ENCODE results near the gene CCHCR1. TPM values are rescaled to one million over a fixed set of nuclear protein-coding genes. Genes with fewer than 3 reads are reported as not detected.

The CCHCR1 gene
- polyA plus RNA-seq, 5 donors: 31.0 to 37.9 (median 31.8) TPM

GRCh38 chr6:31113861-31114540, 43.6 kb downstream of the CCHCR1 start:
- DNase-seq: no peak

- no peak for DNase-seq
Measured at GRCh38 chr6:31112478-31112877, 45.1 kb downstream of the CCHCR1 start, which contains the start of gene C6orf15. Gene C6orf15, minus strand, starts transcription at chr6:31112575. Its CDS starts 20 bp downstream, at chr6:31112555.

GRCh38 chr6:31111712-31112111, 45.9 kb downstream of the CCHCR1 start:
- no peak for DNase-seq

- no peak for DNase-seq
Measured at GRCh38 chr6:31110825-31111582, 46.6 kb downstream of the CCHCR1 start.

GRCh38 chr6:31107052-31107451, 50.5 kb downstream of the CCHCR1 start:
- no peak for DNase-seq

GRCh38 chr6:31103136-31103535, 54.5 kb downstream of the CCHCR1 start:
- DNase-seq: no peak

GRCh38 chr6:31098449-31098938, 59.1 kb downstream of the CCHCR1 start:
- DNase-seq: no peak

- no peak for DNase-seq
Measured at GRCh38 chr6:31096656-31097055, 60.9 kb downstream of the CCHCR1 start.

GRCh38 chr6:31096215-31096614, 61.4 kb downstream of the CCHCR1 start:
- no peak for DNase-seq

- no peak for DNase-seq
Measured at GRCh38 chr6:31094389-31094881, 63.2 kb downstream of the CCHCR1 start.

- no peak for DNase-seq
Measured at GRCh38 chr6:31092769-31093505, 64.7 kb downstream of the CCHCR1 start.

Other genes with a start within 250 kb of the CCHCR1 start
- gene GTF2H4, start 249.6 kb downstream of the CCHCR1 start, polyA plus RNA-seq (ENCODE audit: insufficient read depth in 1 of 5, insufficient read length in 5 of 5, low replicate concordance in 1 of 5): 10 to 100 TPM; 39.8 to 56.2 (median 45.0) TPM
- gene VARS2, start 243.6 kb downstream of the CCHCR1 start, polyA plus RNA-seq (ENCODE audit: insufficient read depth in 1 of 5, insufficient read length in 5 of 5, low replicate concordance in 1 of 5): 10 to 100 TPM; 35.3 to 52.5 (median 46.9) TPM
- gene SFTA2, start 225.6 kb downstream of the CCHCR1 start, polyA plus RNA-seq (ENCODE audit: insufficient read depth in 1 of 5, insufficient read length in 5 of 5, low replicate concordance in 1 of 5): 10 to 100 TPM in 4 of 5 donors, 1 to 10 TPM in 1; 8.8 to 20.5 (median 17.3) TPM
- gene MUCL3, start 216.8 kb downstream of the CCHCR1 start, polyA plus RNA-seq (ENCODE audit: insufficient read depth in 1 of 5, insufficient read length in 5 of 5, low replicate concordance in 1 of 5): under 1 TPM; 0.09 to 0.22 (median 0.10) TPM
- gene MUC21, start 174.1 kb downstream of the CCHCR1 start, polyA plus RNA-seq (ENCODE audit: insufficient read depth in 1 of 5, insufficient read length in 5 of 5, low replicate concordance in 1 of 5): under 1 TPM in 2 of 5 donors, not detected in 3; 0.05 to 0.07 TPM
- not detected for gene MUC22, start 147.3 kb downstream of the CCHCR1 start, polyA plus RNA-seq (ENCODE audit: insufficient read depth in 1 of 5, insufficient read length in 5 of 5, low replicate concordance in 1 of 5)
- gene C6orf15, start 45.2 kb downstream of the CCHCR1 start, polyA plus RNA-seq (ENCODE audit: insufficient read depth in 1 of 5, insufficient read length in 5 of 5, low replicate concordance in 1 of 5): not detected
- gene PSORS1C1, start 43.0 kb downstream of the CCHCR1 start, polyA plus RNA-seq (ENCODE audit: insufficient read depth in 1 of 5, insufficient read length in 5 of 5, low replicate concordance in 1 of 5): 1 to 10 TPM in 1 of 5 donors, under 1 TPM in 4; 0.09 to 1.1 (median 0.54) TPM
- gene CDSN, start 37.4 kb downstream of the CCHCR1 start, polyA plus RNA-seq (ENCODE audit: insufficient read depth in 1 of 5, insufficient read length in 5 of 5, low replicate concordance in 1 of 5): under 1 TPM in 1 of 5 donors, not detected in 4; 0.09 TPM
- gene PSORS1C2, start 18.7 kb downstream of the CCHCR1 start, polyA plus RNA-seq (ENCODE audit: insufficient read depth in 1 of 5, insufficient read length in 5 of 5, low replicate concordance in 1 of 5): under 1 TPM in 1 of 5 donors, not detected in 4; 0.16 TPM
- gene TCF19, start 787 bp upstream of the CCHCR1 start, polyA plus RNA-seq (ENCODE audit: insufficient read depth in 1 of 5, insufficient read length in 5 of 5, low replicate concordance in 1 of 5): 10 to 100 TPM; 16.1 to 25.3 (median 20.2) TPM
- gene POU5F1, start 12.9 kb upstream of the CCHCR1 start, polyA plus RNA-seq (ENCODE audit: insufficient read depth in 1 of 5, insufficient read length in 5 of 5, low replicate concordance in 1 of 5): under 1 TPM; 0.65 to 1.00 (median 0.90) TPM
- 100 to 1,000 TPM; 111 to 340 (median 134) TPM for gene HLA-C, start 114.3 kb upstream of the CCHCR1 start, polyA plus RNA-seq (ENCODE audit: insufficient read depth in 1 of 5, insufficient read length in 5 of 5, low replicate concordance in 1 of 5)
- 100 to 1,000 TPM; 302 to 419 (median 365) TPM for gene HLA-B, start 199.4 kb upstream of the CCHCR1 start, polyA plus RNA-seq (ENCODE audit: insufficient read depth in 1 of 5, insufficient read length in 5 of 5, low replicate concordance in 1 of 5)
- 10 to 100 TPM; 12.8 to 16.5 (median 15.5) TPM for gene MICA, start 245.8 kb upstream of the CCHCR1 start, polyA plus RNA-seq (ENCODE audit: insufficient read depth in 1 of 5, insufficient read length in 5 of 5, low replicate concordance in 1 of 5)

Measured in right lung (tissue), 5 donors.